ENCODE results near the gene CYP2E1. TPM values are rescaled to one million over a fixed set of nuclear protein-coding genes. Genes with fewer than 3 reads are reported as not detected.
"Not testable (repeated sequence)": the region's sequence is repeated elsewhere in the genome, so short reads cannot be mapped to it uniquely, and the experiment has no call there.

The CYP2E1 gene
- total RNA-seq, 1 donor from 2014 or later, result 0.45 TPM

GRCh38 chr10:133528296-133528844 is 1.2 kb downstream of the CYP2E1 start:
- DNase-seq (ENCODE audit: low read depth), result no peak

- DNase-seq (ENCODE audit: low read depth), result no peak
These were observed 1.8 kb downstream of the CYP2E1 start for GRCh38 chr10:133528845-133529575.

- no peak for DNase-seq (ENCODE audit: low read depth)
These were observed 2.4 kb downstream of the CYP2E1 start for GRCh38 chr10:133529576-133529946.

- DNase-seq (ENCODE audit: low read depth), result no peak
These were observed 3.3 kb downstream of the CYP2E1 start for GRCh38 chr10:133530506-133530905.

GRCh38 chr10:133532871-133533270 is 5.7 kb downstream of the CYP2E1 start:
- no peak for DNase-seq (ENCODE audit: low read depth)

GRCh38 chr10:133534417-133534816 is 7.3 kb downstream of the CYP2E1 start:
- no peak for DNase-seq (ENCODE audit: low read depth)

- DNase-seq (ENCODE audit: low read depth), result no peak
These were observed 9.0 kb downstream of the CYP2E1 start for GRCh38 chr10:133536198-133536597.

GRCh38 chr10:133537546-133538545 is 10.7 kb downstream of the CYP2E1 start:
- no peak for DNase-seq (ENCODE audit: low read depth)

GRCh38 chr10:133541441-133541975 is 14.3 kb downstream of the CYP2E1 start:
- not testable (repeated sequence) for DNase-seq (ENCODE audit: low read depth)

GRCh38 chr10:133544506-133544905 is 17.3 kb downstream of the CYP2E1 start:
- DNase-seq (ENCODE audit: low read depth), result no peak

GRCh38 chr10:133554600-133554999 is 27.4 kb downstream of the CYP2E1 start:
- DNase-seq (ENCODE audit: low read depth), result no peak

- no peak for DNase-seq (ENCODE audit: low read depth)
These were observed 28.4 kb downstream of the CYP2E1 start for GRCh38 chr10:133555521-133555920.

- no peak for DNase-seq (ENCODE audit: low read depth)
These were observed 30.2 kb downstream of the CYP2E1 start for GRCh38 chr10:133557381-133557780.

GRCh38 chr10:133559216-133559615 is 32.1 kb downstream of the CYP2E1 start:
- DNase-seq (ENCODE audit: low read depth), result no peak

GRCh38 chr10:133564816-133565215 is 37.7 kb downstream of the CYP2E1 start:
- no peak for DNase-seq (ENCODE audit: low read depth)

GRCh38 chr10:133565441-133566294 is 38.5 kb downstream of the CYP2E1 start, which contains the start of gene SYCE1:
TSS of gene SYCE1 (minus strand) at chr10:133565583. CDS start at chr10:133565529, 54 bp downstream.
- DNase-seq (ENCODE audit: low read depth), result no peak

GRCh38 chr10:133567119-133567518 is 40.0 kb downstream of the CYP2E1 start:
- no peak for DNase-seq (ENCODE audit: low read depth)

- DNase-seq (ENCODE audit: low read depth), result no peak
These were observed 40.6 kb downstream of the CYP2E1 start for GRCh38 chr10:133567609-133568286.

- DNase-seq (ENCODE audit: low read depth), result no peak
These were observed 41.1 kb downstream of the CYP2E1 start for GRCh38 chr10:133568287-133568614.

Measured in myocyte (in vitro differentiated cells).